Measurements from ENCODE around the gene GRB7. TPM values are rescaled to one million over a fixed set of nuclear protein-coding genes. Genes with fewer than 3 reads are reported as not detected.

The GRB7 gene
- total and polyA plus RNA-seq, 8 donors: 12.4 to 34.2 (median 28.2) TPM

DNA sequence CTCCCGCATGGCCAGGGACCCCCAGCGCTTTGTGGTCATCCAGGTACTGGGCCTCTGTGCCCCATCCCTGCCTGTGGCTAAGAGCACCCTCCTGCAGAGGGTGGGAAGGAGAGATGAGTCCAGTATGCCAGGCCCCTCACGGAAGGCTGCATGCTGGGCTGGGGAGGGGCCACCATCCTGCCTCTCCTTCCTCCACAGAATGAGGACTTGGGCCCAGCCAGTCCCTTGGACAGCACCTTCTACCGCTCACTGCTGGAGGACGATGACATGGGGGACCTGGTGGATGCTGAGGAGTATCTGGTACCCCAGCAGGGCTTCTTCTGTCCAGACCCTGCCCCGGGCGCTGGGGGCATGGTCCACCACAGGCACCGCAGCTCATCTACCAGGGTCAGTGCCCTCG, 11.1 kb upstream of the GRB7 start:
- Histone ChIP-seq H3K9me3 (no peaks in the 10 kb centered on the region), H3K36me3 (peaks cover 0 to 52% of the 10 kb centered on the region in 2 donors), H3K4me3 (no peak overlapping the region), H3K27me3 (no peaks in the 10 kb centered on the region), H3K27ac (no peak overlapping the region), H3K4me1 (peaks cover 6 to 18% of the 10 kb centered on the region in 2 donors)
- TF ChIP-seq, protein P1, sequence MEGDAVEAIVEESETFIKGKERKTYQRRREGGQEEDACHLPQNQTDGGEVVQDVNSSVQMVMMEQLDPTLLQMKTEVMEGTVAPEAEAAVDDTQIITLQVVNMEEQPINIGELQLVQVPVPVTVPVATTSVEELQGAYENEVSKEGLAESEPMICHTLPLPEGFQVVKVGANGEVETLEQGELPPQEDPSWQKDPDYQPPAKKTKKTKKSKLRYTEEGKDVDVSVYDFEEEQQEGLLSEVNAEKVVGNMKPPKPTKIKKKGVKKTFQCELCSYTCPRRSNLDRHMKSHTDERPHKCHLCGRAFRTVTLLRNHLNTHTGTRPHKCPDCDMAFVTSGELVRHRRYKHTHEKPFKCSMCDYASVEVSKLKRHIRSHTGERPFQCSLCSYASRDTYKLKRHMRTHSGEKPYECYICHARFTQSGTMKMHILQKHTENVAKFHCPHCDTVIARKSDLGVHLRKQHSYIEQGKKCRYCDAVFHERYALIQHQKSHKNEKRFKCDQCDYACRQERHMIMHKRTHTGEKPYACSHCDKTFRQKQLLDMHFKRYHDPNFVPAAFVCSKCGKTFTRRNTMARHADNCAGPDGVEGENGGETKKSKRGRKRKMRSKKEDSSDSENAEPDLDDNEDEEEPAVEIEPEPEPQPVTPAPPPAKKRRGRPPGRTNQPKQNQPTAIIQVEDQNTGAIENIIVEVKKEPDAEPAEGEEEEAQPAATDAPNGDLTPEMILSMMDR (IDR thresholded peaks at IDR 0.05): no peak
- no peak for DNase-seq
- no peak for ATAC-seq
- intact Hi-C loops (cut with DNase I): no loop called here

DNA sequence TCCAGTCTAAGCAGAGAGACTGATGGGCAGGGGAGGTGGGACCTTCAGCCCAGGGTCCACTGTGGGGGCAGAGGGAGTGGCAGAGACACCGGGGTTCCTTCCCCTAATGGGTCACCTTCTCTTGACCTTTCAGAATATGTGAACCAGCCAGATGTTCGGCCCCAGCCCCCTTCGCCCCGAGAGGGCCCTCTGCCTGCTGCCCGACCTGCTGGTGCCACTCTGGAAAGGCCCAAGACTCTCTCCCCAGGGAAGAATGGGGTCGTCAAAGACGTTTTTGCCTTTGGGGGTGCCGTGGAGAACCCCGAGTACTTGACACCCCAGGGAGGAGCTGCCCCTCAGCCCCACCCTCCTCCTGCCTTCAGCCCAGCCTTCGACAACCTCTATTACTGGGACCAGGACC, 10.2 kb upstream of the GRB7 start:
- Histone ChIP-seq H3K36me3 (peaks cover 0 to 52% of the 10 kb centered on the region in 2 donors), H3K4me3 (no peak overlapping the region), H3K9me3 (no peaks in the 10 kb centered on the region), H3K27me3 (no peaks in the 10 kb centered on the region), H3K27ac (no peak overlapping the region), H3K4me1 (peaks cover 6 to 18% of the 10 kb centered on the region in 2 donors)
- no peak for ATAC-seq
- TF ChIP-seq, protein P1 (IDR thresholded peaks at IDR 0.05): no peak
- no peak for DNase-seq
- intact Hi-C loops (cut with DNase I): no loop called here

DNA sequence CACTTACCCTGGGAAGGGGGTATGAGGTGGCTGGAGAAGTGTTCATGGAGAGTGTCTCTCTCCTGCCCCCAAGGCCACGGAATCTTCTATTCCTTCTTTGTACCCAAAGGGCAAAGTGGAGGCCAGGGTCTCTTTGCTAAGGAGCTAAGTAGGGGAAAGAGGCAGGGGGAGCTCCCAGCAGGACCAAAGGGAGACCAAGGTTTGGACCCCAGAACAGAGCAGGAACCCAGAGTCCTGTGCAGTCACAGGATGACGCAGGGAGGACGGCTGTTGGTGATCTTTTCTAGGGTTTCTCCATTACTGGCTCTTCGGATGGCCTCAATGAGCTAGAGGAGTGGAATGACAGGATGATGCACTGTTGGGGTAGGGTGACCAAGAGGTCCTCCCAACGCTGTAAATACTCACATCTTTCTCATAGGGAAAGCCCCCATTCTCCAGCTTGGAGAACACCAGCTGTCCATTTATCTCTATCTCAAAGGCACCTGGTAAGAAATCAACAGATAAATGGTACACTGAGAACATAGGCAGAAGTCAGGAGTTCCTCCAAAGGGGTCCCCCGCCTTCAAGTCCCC, 8.4 kb upstream of the GRB7 start:
- H3K9me3 ChIP-seq: no peaks in the 10 kb centered on the region
- TF ChIP-seq, protein P1 (IDR thresholded peaks at IDR 0.05): no peak
- ATAC-seq: no peak
- intact Hi-C loops (cut with DNase I): no loop called here
- H3K27ac ChIP-seq: peak overlapping the region; percentile 89 to 93
- H3K4me1 ChIP-seq: peaks cover 6 to 18% of the 10 kb centered on the region in 2 donors
- no peaks in the 10 kb centered on the region for H3K27me3 ChIP-seq
- peak overlapping the region; percentile 75 to 78 for H3K4me3 ChIP-seq
- no peak for DNase-seq
- peaks cover 0 to 48% of the 10 kb centered on the region in 2 donors for H3K36me3 ChIP-seq

DNA sequence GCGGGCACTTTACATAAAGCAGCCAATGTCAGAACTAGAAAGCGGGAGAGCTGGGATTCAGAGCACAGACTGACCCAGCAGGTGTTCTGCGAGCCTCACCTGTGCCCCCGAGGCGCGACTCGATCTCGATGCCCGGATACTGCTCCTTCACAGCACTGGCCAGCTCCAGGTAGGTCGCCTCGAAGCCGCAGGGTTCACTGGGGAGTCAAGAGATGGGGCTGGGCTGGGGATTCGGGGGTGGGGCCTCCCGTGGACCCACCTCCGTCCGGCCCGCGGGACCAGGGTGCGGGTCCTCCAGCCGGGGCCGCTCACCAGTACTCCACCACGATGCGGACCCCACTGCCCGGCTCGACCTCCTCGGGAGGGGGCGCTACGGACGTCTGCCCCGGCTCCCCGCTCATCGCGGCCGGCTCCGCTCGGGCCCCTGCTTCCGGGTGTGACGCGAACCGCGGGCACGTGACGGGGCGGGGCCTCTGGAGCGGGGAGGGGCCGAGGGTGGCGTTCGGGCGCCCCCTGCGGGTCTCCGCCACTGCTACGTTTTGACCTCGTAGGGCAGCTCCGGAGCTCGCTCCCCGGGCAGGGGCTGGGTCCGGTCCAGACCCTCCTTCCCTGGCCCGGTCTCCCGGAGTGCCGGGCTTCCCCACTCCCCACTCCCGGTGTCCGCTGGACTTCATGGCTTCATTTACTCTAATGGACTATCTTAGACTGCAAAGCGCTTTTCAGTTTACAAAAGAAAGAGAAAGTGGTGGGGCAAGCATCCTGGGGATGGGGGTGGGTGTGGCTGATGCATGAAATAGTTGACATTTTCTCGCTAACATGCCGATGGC, 7.4 kb upstream of the GRB7 start, which contains the start of gene MIEN1:
MIEN1 (minus strand) TSS at position 438 of the 827 bp plus-strand sequence; CDS start at position 401, 37 bp downstream.
- peak; percentile 83 to 98 (median 92) for DNase-seq
- H3K4me3 ChIP-seq: peak within 1 kb of the TSS; percentile 75 to 78
- TF ChIP-seq, protein P1 (IDR thresholded peaks at IDR 0.05): peak; percentile 89 to 93
- H3K9me3 ChIP-seq: no peaks in the 10 kb centered on the region
- ATAC-seq: peak; percentile 98
- intact Hi-C loops (cut with DNase I): loop anchor here in 1 of 2 donors (10.0 kb wide), 1 partner anchor 96 kb away; the partner anchor contains the start of gene STARD3
- peak within 1 kb of the TSS; percentile 89 to 93 for H3K27ac ChIP-seq
- H3K27me3 ChIP-seq: peaks cover 0 to 5% of the 10 kb centered on the region in 2 donors
- peaks cover 6 to 18% of the 10 kb centered on the region in 2 donors for H3K4me1 ChIP-seq
- H3K36me3 ChIP-seq: peaks cover 0 to 39% of the 10 kb centered on the region in 2 donors

DNA sequence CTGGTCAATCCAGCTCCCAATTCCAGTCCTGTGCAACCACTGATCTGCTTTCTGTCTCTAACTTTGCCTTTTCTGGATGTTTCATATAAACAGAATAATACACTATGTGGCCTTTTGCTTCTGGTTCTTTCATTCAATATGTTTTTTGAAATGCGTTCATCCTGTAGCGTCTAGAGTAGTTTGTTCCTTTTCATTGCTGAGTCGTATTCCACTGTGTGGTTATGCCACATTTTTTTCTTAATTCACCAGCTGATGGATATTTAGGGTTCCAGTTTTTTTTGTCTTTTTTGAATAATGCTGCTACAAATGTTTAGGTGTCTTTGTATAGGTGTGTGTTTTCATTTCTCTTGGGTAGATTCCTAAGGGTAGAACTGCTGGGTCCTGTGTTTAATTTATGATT, 5.2 kb upstream of the GRB7 start:
- intact Hi-C loops (cut with DNase I): loop anchor here in 1 of 2 donors (10.0 kb wide), 1 partner anchor 98 kb away; the partner anchor contains the start of gene STARD3

More for the DNA sequence above, 5.2 kb upstream of the GRB7 start:
- ATAC-seq (no peak), DNase-seq (no peak)
- H3K9me3 ChIP-seq: no peaks in the 10 kb centered on the region
- no peak overlapping the region for H3K27ac ChIP-seq
- H3K4me3 ChIP-seq: no peak overlapping the region
- TF ChIP-seq, protein P1 (IDR thresholded peaks at IDR 0.05): no peak
- peaks cover 0 to 18% of the 10 kb centered on the region in 2 donors for H3K36me3 ChIP-seq
- H3K27me3 ChIP-seq: peaks cover 3 to 27% of the 10 kb centered on the region in 2 donors
- peaks cover 12 to 19% of the 10 kb centered on the region in 2 donors for H3K4me1 ChIP-seq
